Pancreas (tissue), 10 donors: ENCODE measurements around the gene DOCK11. TPM values are rescaled to one million over a fixed set of nuclear protein-coding genes. Genes with fewer than 3 reads are reported as not detected.
"Not testable (repeated sequence)": the region's sequence is repeated elsewhere in the genome, so short reads cannot be mapped to it uniquely, and the experiment has no call there.

Experiments used
- ATAC-seq, 4 donors: fragments of 200-7000 bp; cut with Tn5 transposase; one replicate each; pipeline versions ENCODE4 v1.8.0 to v1.9.1; 2020; ENCODE audit warnings: mild to moderate bottlenecking in 4 of 4, moderate library complexity in 4 of 4
- DNase-seq, 6 donors: peaks; one replicate each; pipeline ENCODE4 v3.0.0-alpha.2; 2020
- FAIRE-seq: peaks from 2 replicates; lab custom pipeline; 2012; peaks lifted over from hg19 to GRCh38; lab: Jason Lieb, UNC
- H3K27ac ChIP-seq, 4 donors: fragments of 200-600 bp; sonication (generic); 1 replicate in 3 of 4; 2 replicates in 1 of 4; pipeline versions ENCODE4 v1.5.0 to v1.8.0; 2020
- H3K27me3 ChIP-seq, 4 donors: fragments of 200-600 bp; one replicate each; pipeline ENCODE4 v1.8.0; 2021
- H3K36me3 ChIP-seq, 3 donors: fragments of 200-600 bp; sonication (generic) in 1 of 3; one replicate each; pipeline versions ENCODE4 v1.5.0 to v1.8.0; 2020 to 2021
- H3K4me1 ChIP-seq, 3 donors: fragments of 200-600 bp; one replicate each; pipeline ENCODE4 v1.8.0; 2021
- H3K4me3 ChIP-seq, 4 donors: fragments of 200-600 bp; sonication (generic) in 2 of 4; one replicate each; pipeline versions ENCODE4 v1.5.0 to v1.8.0; 2020 to 2021
- H3K9me3 ChIP-seq, 4 donors: fragments of 200-600 bp; one replicate each; pipeline ENCODE4 v1.8.0; 2021
- WGBS, 2 donors: extraction: QIAGEN DNeasy Blood & Tissue Kit; methylation state at CpG; one replicate each; pipeline ENCODE4 v1.1.7; 2013; 5-methylcytosine and 5-hydroxymethylcytosine counted together
- intact Hi-C, 3 donors: fragments of 100-400 bp; cut with DNase I; formaldehyde crosslinking; loops; one replicate each; pipeline versions ENCODE4 v1.11.1 to v1.14.2; 2022
- polyA plus RNA-seq, 2 donors: library from polyadenylated mRNA; stranded (reverse); fragments of 200-250 nt; gene quantifications; one replicate each; pipeline ENCODE4 v1.2.3, GENCODE V29; 2013
- total RNA-seq, 6 donors: library from RNA; stranded (reverse); fragmentation: NEBNext Ultra II Directional in 4 of 6; extraction: Animal tissue kit (Norgen Biotek cat#: 25700) in 4 of 6; gene quantifications; one replicate each; pipeline versions ENCODE4 v1.2.1 to v1.2.4, GENCODE V29; 2021 to 2023
- TF ChIP-seq, protein P1 (sequence below), 4 donors: fragments of 200-600 bp; sonication (generic) in 3 of 4; IDR thresholded peaks; one replicate each; pipeline versions ENCODE4 v1.5.0 to v1.8.0; 2021; ENCODE audit warnings: antibody characterized with exemption in 4 of 4
- donor health status: healthy with polysubstance abuse.
- donor health status: DM: no; HTN: no; CAD: no; lungs with moderate emphysema.
- donor health status: DM: no; HTN: no; CAD: no.
- donor health status: control.
- donor health status: control.
- donor health status: Bipolar disorder and iron deficiency.
- donor health status: DM: yes; HTN: yes; CAD: no.
- donor health status: DM: no; HTN: no; CAD: no.
- donor health status: DM: no; HTN: no; CAD: no.
- donor health status: DM: yes; HTN: yes; CAD: no.

The DOCK11 gene
- total and polyA plus RNA-seq, 8 donors: 0.65 to 8.1 (median 2.4) TPM

DNA sequence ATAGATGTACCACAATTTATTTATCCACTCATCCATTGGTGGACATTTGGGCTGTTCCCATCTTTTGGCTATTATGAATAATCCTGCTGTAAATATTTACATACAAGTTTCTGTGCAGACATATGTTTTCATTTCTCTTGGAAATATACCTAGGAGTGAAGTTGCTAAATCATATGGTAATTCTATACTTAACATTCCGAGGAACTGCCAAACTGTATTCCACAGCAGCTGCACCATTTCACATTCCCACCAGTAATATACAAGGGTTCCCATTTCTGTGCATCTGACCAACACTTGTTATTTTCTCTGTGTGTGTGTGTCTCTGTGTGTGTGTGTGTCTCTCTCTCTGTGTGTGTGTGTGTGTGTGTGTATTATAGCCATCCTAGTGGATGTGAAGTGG lies 15.4 kb upstream of the DOCK11 start:
- ATAC-seq (no peak), DNase-seq (no peak), FAIRE-seq (no peak)
- H3K4me1 ChIP-seq: no peaks in the 10 kb centered on the region
- H3K36me3 ChIP-seq: no peaks in the 10 kb centered on the region
- H3K27me3 ChIP-seq: no peaks in the 10 kb centered on the region
- TF ChIP-seq, protein P1, sequence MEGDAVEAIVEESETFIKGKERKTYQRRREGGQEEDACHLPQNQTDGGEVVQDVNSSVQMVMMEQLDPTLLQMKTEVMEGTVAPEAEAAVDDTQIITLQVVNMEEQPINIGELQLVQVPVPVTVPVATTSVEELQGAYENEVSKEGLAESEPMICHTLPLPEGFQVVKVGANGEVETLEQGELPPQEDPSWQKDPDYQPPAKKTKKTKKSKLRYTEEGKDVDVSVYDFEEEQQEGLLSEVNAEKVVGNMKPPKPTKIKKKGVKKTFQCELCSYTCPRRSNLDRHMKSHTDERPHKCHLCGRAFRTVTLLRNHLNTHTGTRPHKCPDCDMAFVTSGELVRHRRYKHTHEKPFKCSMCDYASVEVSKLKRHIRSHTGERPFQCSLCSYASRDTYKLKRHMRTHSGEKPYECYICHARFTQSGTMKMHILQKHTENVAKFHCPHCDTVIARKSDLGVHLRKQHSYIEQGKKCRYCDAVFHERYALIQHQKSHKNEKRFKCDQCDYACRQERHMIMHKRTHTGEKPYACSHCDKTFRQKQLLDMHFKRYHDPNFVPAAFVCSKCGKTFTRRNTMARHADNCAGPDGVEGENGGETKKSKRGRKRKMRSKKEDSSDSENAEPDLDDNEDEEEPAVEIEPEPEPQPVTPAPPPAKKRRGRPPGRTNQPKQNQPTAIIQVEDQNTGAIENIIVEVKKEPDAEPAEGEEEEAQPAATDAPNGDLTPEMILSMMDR (IDR thresholded peaks at IDR 0.05): no peak
- no peaks in the 10 kb centered on the region for H3K9me3 ChIP-seq
- no peak overlapping the region for H3K4me3 ChIP-seq
- 71 to 75% methylated on average over 1 of the region's 1 CpG for WGBS, 2 donors
- no peak overlapping the region for H3K27ac ChIP-seq
- intact Hi-C loops: no loop called here

DNA sequence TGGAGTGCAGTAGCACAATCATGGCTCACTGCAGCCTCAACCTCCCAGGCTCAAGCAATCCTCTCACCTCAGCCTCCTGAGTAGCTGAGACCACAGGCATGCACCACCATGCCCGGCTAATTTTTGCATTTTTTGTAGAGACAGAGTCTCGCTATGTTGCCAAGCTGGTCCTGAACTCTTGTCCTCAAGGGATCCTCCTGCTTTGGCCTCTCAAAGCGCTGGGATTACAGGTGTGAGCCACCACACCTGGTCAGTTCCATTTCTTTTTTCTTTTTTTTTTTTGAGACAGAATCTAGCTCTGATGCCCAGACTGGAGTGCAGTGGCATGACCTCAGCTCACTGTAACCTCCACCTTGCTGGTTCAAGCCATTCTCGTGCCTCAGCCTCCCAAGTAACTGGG lies 13.2 kb upstream of the DOCK11 start:
- intact Hi-C loops, H3K4me1 ChIP-seq, FAIRE-seq, H3K36me3 ChIP-seq, H3K27ac ChIP-seq, DNase-seq, H3K27me3 ChIP-seq, H3K4me3 ChIP-seq, H3K9me3 ChIP-seq, ATAC-seq: not testable (repeated sequence)
- 69 to 94% methylated on average over 4 of the region's 4 CpGs for WGBS, 2 donors

DNA sequence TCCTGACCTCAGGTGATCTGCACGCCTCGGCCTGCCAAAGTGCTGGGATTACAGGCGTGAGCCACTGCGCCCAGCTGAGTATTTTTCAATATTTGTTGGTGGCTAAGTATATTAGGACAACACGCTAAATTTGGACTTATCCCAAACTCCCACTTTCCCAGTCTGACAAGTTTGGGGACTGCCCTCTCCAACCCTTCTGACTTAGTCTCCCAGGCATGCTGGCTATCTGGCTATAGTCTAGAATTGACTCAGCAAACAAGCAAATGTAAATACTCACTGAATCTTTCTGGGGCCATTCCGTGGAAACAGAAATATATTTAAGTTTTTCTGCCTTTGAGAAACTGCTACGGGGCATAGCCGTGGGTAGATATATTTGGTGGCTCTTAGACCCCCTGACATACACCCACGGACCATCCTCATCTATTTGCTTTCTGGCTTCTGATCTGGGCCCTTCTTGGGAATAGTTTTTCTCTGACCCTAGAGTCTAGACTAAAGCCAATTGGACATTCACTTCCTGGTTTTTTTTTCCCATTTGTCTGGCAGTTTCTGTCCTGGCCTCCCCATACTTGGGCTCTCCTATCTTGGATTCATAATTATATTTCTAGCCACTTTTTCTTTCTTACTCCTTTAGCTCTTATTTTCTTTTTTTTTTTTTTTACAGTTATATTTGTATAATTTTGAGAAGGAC lies 11.3 kb upstream of the DOCK11 start:
- Histone ChIP-seq H3K4me1 (no peaks in the 10 kb centered on the region), H3K4me3 (no peak overlapping the region), H3K27ac (no peak overlapping the region), H3K36me3 (no peaks in the 10 kb centered on the region), H3K9me3 (no peaks in the 10 kb centered on the region), H3K27me3 (no peaks in the 10 kb centered on the region)
- FAIRE-seq (no peak), ATAC-seq (peak; percentile 28 to 75 (median 54)), DNase-seq (no peak)
- 46 to 48% methylated on average over 9 of the region's 9 CpGs for WGBS, 2 donors
- intact Hi-C loops: no loop called here
- TF ChIP-seq, protein P1 (IDR thresholded peaks at IDR 0.05): no peak

DNA sequence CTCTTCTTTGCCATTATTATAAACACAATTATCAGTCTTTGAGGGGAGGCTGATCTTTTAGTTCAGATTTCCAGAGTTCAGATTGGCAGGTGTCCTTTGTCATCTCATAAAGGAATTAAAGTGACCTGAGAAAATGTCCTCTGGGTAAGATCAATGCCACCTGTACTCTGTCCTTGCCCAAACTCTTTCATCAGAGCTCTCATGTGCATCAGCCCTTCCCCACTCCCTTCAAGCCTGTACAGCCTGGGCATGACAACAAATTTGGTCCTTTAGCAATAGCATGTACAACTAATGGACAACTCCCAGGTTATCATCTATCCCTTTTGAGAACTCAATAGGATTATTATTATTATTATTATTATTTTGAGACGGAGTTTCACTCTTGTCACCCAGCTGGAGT lies 8.9 kb upstream of the DOCK11 start:
- H3K9me3 ChIP-seq, intact Hi-C loops, DNase-seq, FAIRE-seq, H3K36me3 ChIP-seq, H3K4me3 ChIP-seq, H3K4me1 ChIP-seq, H3K27me3 ChIP-seq, ATAC-seq, H3K27ac ChIP-seq: not testable (repeated sequence)
- whole genome bisulfite sequencing, 2 donors: 70 to 91% methylated on average over 1 of the region's 1 CpG

DNA sequence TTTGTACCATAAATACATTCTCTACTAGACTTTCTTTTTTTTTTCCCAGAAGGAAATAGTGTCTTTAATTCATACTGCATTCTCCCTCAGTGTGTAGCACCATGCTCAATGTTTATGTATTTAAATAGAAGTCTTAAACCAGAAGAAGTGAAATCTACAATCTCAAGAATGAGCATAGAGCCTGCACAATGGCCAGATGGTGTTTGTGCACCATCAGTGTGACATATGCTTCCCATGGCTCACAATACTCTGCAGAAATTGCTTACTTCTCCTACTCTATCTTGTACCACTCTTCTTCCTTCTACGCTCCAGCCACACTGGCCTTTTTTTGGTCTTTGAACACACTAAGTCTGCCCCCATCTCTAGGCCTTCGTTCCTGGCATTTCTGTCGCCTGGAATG lies 2.6 kb upstream of the DOCK11 start:
- TF ChIP-seq, protein P1 (IDR thresholded peaks at IDR 0.05): no peak
- H3K36me3 ChIP-seq: no peaks in the 10 kb centered on the region
- ATAC-seq (no peak), FAIRE-seq (no peak), DNase-seq (no peak)
- H3K4me3 ChIP-seq: no peak overlapping the region
- intact Hi-C loops: no loop called here
- H3K9me3 ChIP-seq: no peaks in the 10 kb centered on the region
- 78 to 95% methylated on average over 3 of the region's 3 CpGs for WGBS, 2 donors
- H3K27ac ChIP-seq: no peak overlapping the region
- H3K4me1 ChIP-seq: no peaks in the 10 kb centered on the region
- H3K27me3 ChIP-seq: peaks cover 0 to 3% (median 0%) of the 10 kb centered on the region in 4 donors

DNA sequence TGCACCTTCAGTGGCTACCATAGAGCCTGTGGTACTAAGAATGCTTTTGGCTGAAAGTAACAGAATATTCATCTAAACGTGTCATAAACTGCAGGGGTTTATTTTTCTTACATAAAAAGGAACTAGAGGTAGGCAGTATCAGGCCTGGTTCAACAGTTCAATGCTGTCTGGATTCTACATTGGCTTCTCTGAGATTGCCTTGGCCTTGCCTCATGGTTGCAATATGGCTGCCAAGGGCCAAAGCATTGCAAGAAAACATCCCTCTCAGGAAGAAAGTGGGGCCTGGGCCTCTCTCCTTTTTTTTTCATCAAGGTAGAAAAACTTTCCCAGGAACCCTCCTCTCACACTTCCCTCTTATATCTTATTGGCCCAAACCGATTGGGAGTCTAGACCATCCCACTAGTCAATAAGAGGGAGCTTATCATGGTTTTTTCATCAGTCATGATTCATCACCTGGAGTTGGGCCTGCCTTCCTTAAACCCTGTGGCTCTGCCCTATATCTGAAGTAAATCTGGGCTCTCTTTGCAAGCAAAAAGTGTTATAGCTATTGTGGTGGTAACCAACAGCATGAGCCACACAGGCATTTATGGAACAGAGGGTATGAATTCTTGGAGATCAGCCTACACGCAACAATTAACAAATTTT lies 1.8 kb upstream of the DOCK11 start:
- ATAC-seq: no peak
- Histone ChIP-seq H3K27me3 (peaks cover 0 to 3% (median 0%) of the 10 kb centered on the region in 4 donors), H3K4me1 (no peaks in the 10 kb centered on the region), H3K4me3 (no peak overlapping the region), H3K9me3 (no peaks in the 10 kb centered on the region), H3K36me3 (no peaks in the 10 kb centered on the region), H3K27ac (no peak overlapping the region)
- intact Hi-C loops: no loop called here
- 63 to 87% methylated on average over 3 of the region's 3 CpGs for WGBS, 2 donors
- TF ChIP-seq, protein P1 (IDR thresholded peaks at IDR 0.05): no peak
- DNase-seq: no peak
- no peak for FAIRE-seq
